H9 (cell line): ENCODE data around the gene BCAS4. TPM values are rescaled to one million over a fixed set of nuclear protein-coding genes. Genes with fewer than 3 reads are reported as not detected.

Experiments
- DNase-seq: peaks from one replicate; pipeline ENCODE4 v3.0.0-alpha.2; 2017
- H2AFZ ChIP-seq: one replicate; pipeline ENCODE4 v1.6.1; 2013; ENCODE audit warnings: mild to moderate bottlenecking, low read length, control low read depth, moderate library complexity
- H2AK5ac ChIP-seq: 2 replicates; pipeline ENCODE4 v1.6.1; 2013; ENCODE audit warnings: low read length, control low read depth, mixed read lengths; ENCODE audit not compliant: insufficient read length
- H2BK120ac ChIP-seq: one replicate; pipeline ENCODE4 v1.6.1; 2013; ENCODE audit warnings: low read depth, mild to moderate bottlenecking, low read length, control low read depth, inconsistent platforms; ENCODE audit not compliant: poor library complexity, severe bottlenecking
- H2BK12ac ChIP-seq: 2 replicates; pipeline ENCODE4 v1.6.1; 2013; ENCODE audit warnings: low read length, control low read depth, mixed read lengths, low read depth; ENCODE audit not compliant: insufficient read length
- H2BK15ac ChIP-seq: 2 replicates; pipeline ENCODE4 v1.6.1; 2013; ENCODE audit warnings: low read depth, low read length, control low read depth
- H2BK20ac ChIP-seq: one replicate; pipeline ENCODE4 v1.6.1; 2013; ENCODE audit warnings: low read depth, mild to moderate bottlenecking, low read length, control low read depth, inconsistent platforms; ENCODE audit not compliant: poor library complexity, severe bottlenecking
- H2BK5ac ChIP-seq: 2 replicates; pipeline ENCODE4 v1.6.1; 2013; ENCODE audit warnings: low read length, control low read depth, mixed read lengths; ENCODE audit not compliant: insufficient read length
- H3K14ac ChIP-seq: 2 replicates; pipeline ENCODE4 v1.6.1; 2013; ENCODE audit warnings: low read length, control low read depth; ENCODE audit not compliant: insufficient read depth
- H3K18ac ChIP-seq: 2 replicates; pipeline ENCODE4 v1.6.1; 2013; ENCODE audit warnings: low read depth, mild to moderate bottlenecking, mixed read lengths, low read length, control low read depth; ENCODE audit not compliant: insufficient read length
- H3K23ac ChIP-seq: 2 replicates; pipeline ENCODE4 v1.6.1; 2013; ENCODE audit warnings: low read length, control low read depth, mixed read lengths, low read depth; ENCODE audit not compliant: insufficient read length
- H3K23me2 ChIP-seq: 2 replicates; pipeline ENCODE4 v1.6.1; 2013; ENCODE audit warnings: low read depth, mild to moderate bottlenecking, mixed read lengths, low read length, control low read depth; ENCODE audit not compliant: insufficient read length, poor library complexity, severe bottlenecking
- H3K27ac ChIP-seq: 2 replicates; pipeline ENCODE4 v1.5.1; 2013; ENCODE audit warnings: low read length, control low read depth, mixed read lengths, low read depth; ENCODE audit not compliant: insufficient read length
- H3K27me3 ChIP-seq: 2 replicates; pipeline ENCODE4 v1.6.1; 2013; ENCODE audit warnings: low read length, control low read depth, inconsistent platforms; ENCODE audit not compliant: insufficient read depth
- H3K4ac ChIP-seq: 2 replicates; pipeline ENCODE4 v1.6.1; 2013; ENCODE audit warnings: low read depth, mild to moderate bottlenecking, control low read depth, inconsistent platforms, low read length, moderate library complexity
- H3K4me1 ChIP-seq: 2 replicates; pipeline ENCODE4 v1.6.1; 2013; ENCODE audit warnings: low read length, control low read depth, inconsistent platforms; ENCODE audit not compliant: insufficient read depth
- H3K4me2 ChIP-seq: 2 replicates; pipeline ENCODE4 v1.6.1; 2013; ENCODE audit warnings: low read length, control low read depth, mixed read lengths; ENCODE audit not compliant: insufficient read length, insufficient read depth
- H3K56ac ChIP-seq: 2 replicates; pipeline ENCODE4 v1.6.1; 2013; ENCODE audit warnings: low read depth, mild to moderate bottlenecking, mixed read lengths, low read length, control low read depth; ENCODE audit not compliant: insufficient read length
- H3K79me1 ChIP-seq: 2 replicates; pipeline ENCODE4 v1.6.1; 2013; ENCODE audit warnings: low read depth, mild to moderate bottlenecking, moderate library complexity, low read length, control low read depth, inconsistent platforms; ENCODE audit not compliant: insufficient read depth, poor library complexity, severe bottlenecking
- H3K79me2 ChIP-seq: 2 replicates; pipeline ENCODE4 v1.6.1; 2013; ENCODE audit warnings: low read length, control low read depth, inconsistent platforms; ENCODE audit not compliant: insufficient read depth
- H3K9ac ChIP-seq: 2 replicates; pipeline ENCODE4 v1.6.1; 2013; ENCODE audit warnings: low read length, control low read depth, mixed read lengths; ENCODE audit not compliant: insufficient read length; ENCODE audit errors: extremely low read depth
- H3K9me3 ChIP-seq: one replicate; pipeline ENCODE4 v1.6.1; 2013; ENCODE audit warnings: low read depth, low read length, inconsistent platforms; ENCODE audit not compliant: control insufficient read depth
- H3T11ph ChIP-seq: one replicate; pipeline ENCODE4 v1.6.1; 2013; ENCODE audit warnings: mild to moderate bottlenecking, low read length, control low read depth, inconsistent platforms
- H4K20me1 ChIP-seq: one replicate; pipeline ENCODE4 v1.6.1; 2013; ENCODE audit not compliant: control insufficient read depth, insufficient read length, insufficient read depth
- H4K5ac ChIP-seq: 2 replicates; pipeline ENCODE4 v1.6.1; 2013; ENCODE audit warnings: low read depth, mild to moderate bottlenecking, mixed read lengths, low read length, control low read depth; ENCODE audit not compliant: insufficient read length
- H4K8ac ChIP-seq: replicated peaks from 2 replicates; pipeline ENCODE4 v1.6.1; 2013; ENCODE audit warnings: low read length, control low read depth, mixed read lengths, low read depth; ENCODE audit not compliant: insufficient read length
- H4K91ac ChIP-seq: 2 replicates; pipeline ENCODE4 v1.6.1; 2013; ENCODE audit warnings: low read depth, mild to moderate bottlenecking, moderate library complexity, mixed read lengths, low read length, control low read depth; ENCODE audit not compliant: insufficient read length
- H3K27ac Mint-ChIP-seq, 3 experiments: 2 replicates in 2 of 3; 3 replicates in 1 of 3; pipeline ENCODE4 v1.8.0; 2020 to 2021; ENCODE audit warnings: mixed read lengths in 3 of 3, mild to moderate bottlenecking in 1 of 3, moderate library complexity in 1 of 3
- H3K27me3 Mint-ChIP-seq: 2 replicates; pipeline ENCODE4 v1.8.0; 2021; ENCODE audit warnings: low read depth, mild to moderate bottlenecking, moderate library complexity, mixed read lengths
- H3K36me3 Mint-ChIP-seq, 3 experiments: 2 replicates in 2 of 3; 3 replicates in 1 of 3; pipeline ENCODE4 v1.8.0; 2020 to 2021; ENCODE audit warnings: low read depth in 3 of 3, mixed read lengths in 3 of 3; ENCODE audit not compliant: insufficient read depth in 1 of 3
- H3K4me1 Mint-ChIP-seq, 2 experiments: 2 replicates each; pipeline ENCODE4 v1.8.0; 2020; ENCODE audit warnings: mixed read lengths in 2 of 2
- H3K4me3 Mint-ChIP-seq, 2 experiments: 2 replicates in 1 of 2; 3 replicates in 1 of 2; pipeline ENCODE4 v1.8.0; 2020 to 2021; ENCODE audit warnings: mild to moderate bottlenecking in 2 of 2, mixed read lengths in 2 of 2, moderate library complexity in 1 of 2
- H3K9me3 Mint-ChIP-seq, 2 experiments: 2 replicates in 1 of 2; 3 replicates in 1 of 2; pipeline ENCODE4 v1.8.0; 2020; ENCODE audit warnings: mild to moderate bottlenecking in 2 of 2, mixed read lengths in 2 of 2, moderate library complexity in 1 of 2
- WGBS: extraction: QIAGEN DNeasy Blood & Tissue Kit; methylation state at CpG from one replicate; pipeline ENCODE4 v1.1.7; 2013; ENCODE audit warnings: missing lambda C conversion rate, low lambda C conversion rate, mixed read lengths; ENCODE audit not compliant: insufficient read length; ENCODE audit errors: extremely low coverage; 5-methylcytosine and 5-hydroxymethylcytosine counted together
- total RNA-seq: library from RNA; stranded (reverse); gene quantifications from 2 replicates; pipeline ENCODE4 v1.2.1, GENCODE V29; 2021
- TF ChIP-seq, protein P1 (sequence below): fragments of 200-600 bp; sonication (generic); conservative IDR thresholded peaks from 3 replicates; pipeline ENCODE4 v1.8.0; 2021; ENCODE audit warnings: antibody characterized with exemption, mild to moderate bottlenecking

The BCAS4 gene
- total RNA-seq, 1 experiment from 2014 or later: 16.9 TPM

DNA sequence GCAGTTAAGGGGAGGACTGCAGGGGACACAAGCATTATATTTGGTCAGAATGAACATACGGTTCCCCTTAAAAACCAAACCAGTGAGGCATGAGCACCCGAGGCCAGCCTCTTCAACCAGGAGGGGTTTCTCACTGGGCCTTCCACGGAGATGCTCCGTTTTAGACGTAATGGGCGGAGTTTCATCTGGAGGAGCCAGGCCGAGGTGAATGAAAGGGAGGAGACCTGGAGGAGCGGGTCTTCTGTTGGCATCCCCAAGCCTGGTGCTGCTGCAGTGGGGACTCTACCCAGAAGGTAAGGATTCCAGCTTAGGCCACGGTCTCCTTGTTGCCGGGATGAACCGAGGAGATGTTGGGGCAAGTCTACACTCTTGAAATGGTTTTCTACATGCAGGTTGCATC, 89.0 kb downstream of the BCAS4 start:
- Histone ChIP-seq H3K4me1 (no peaks in the 10 kb centered on the region), H2AFZ (no peak overlapping the region), H3K9me3 (no peaks in the 10 kb centered on the region), H3K23ac (no peak overlapping the region), H2AK5ac (no peak overlapping the region), H3K27ac (no peak overlapping the region), H3K14ac (no peak overlapping the region), H2BK12ac (no peak overlapping the region), H4K5ac (no peak overlapping the region), H3K9ac (no peak overlapping the region), H2BK20ac (no peak overlapping the region), H4K8ac (no peak overlapping the region), H2BK5ac (no peak overlapping the region), H3T11ph (no peak overlapping the region), H3K23me2 (no peaks in the 10 kb centered on the region), H3K79me2 (no peaks in the 10 kb centered on the region), H4K91ac (no peak overlapping the region), H3K56ac (no peak overlapping the region), H3K27me3 (no peaks in the 10 kb centered on the region), H2BK120ac (no peak overlapping the region), H2BK15ac (no peak overlapping the region), H3K18ac (no peak overlapping the region), H3K4ac (no peak overlapping the region), H4K20me1 (peaks cover 4% of the 10 kb centered on the region), H3K4me2 (no peak overlapping the region), H3K79me1 (no peaks in the 10 kb centered on the region)
- Mint-ChIP-seq H3K4me1 (peaks cover 8 to 10% of the 10 kb centered on the region in 2 experiments), H3K36me3 (peaks cover 5 to 15% (median 9%) of the 10 kb centered on the region in 3 experiments; a peak in 6 of 7 replicates), H3K9me3 (no peaks in the 10 kb centered on the region), H3K27me3 (no peaks in the 10 kb centered on the region), H3K27ac (peak overlapping the region in 1 of 3 experiments; percentile 70; a peak in 3 of 7 replicates), H3K4me3 (no peak overlapping the region)
- WGBS: no CpG with 5 or more reads among the region's 11 CpGs
- TF ChIP-seq, protein P1, sequence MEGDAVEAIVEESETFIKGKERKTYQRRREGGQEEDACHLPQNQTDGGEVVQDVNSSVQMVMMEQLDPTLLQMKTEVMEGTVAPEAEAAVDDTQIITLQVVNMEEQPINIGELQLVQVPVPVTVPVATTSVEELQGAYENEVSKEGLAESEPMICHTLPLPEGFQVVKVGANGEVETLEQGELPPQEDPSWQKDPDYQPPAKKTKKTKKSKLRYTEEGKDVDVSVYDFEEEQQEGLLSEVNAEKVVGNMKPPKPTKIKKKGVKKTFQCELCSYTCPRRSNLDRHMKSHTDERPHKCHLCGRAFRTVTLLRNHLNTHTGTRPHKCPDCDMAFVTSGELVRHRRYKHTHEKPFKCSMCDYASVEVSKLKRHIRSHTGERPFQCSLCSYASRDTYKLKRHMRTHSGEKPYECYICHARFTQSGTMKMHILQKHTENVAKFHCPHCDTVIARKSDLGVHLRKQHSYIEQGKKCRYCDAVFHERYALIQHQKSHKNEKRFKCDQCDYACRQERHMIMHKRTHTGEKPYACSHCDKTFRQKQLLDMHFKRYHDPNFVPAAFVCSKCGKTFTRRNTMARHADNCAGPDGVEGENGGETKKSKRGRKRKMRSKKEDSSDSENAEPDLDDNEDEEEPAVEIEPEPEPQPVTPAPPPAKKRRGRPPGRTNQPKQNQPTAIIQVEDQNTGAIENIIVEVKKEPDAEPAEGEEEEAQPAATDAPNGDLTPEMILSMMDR: no peak
- DNase-seq: no peak
